Duodenal mucosa (tissue), 2 donors: ENCODE measurements around the gene TANGO6.

Experiments used
- H3K27ac ChIP-seq: one replicate; pipeline ENCODE4 v1.7.0; 2013; ENCODE audit warnings: low read depth, low read length
- H3K27me3 ChIP-seq, 2 donors: one replicate each; pipeline ENCODE4 v1.7.0; 2013; ENCODE audit warnings: low read length in 2 of 2, control low read depth in 1 of 2; ENCODE audit not compliant: insufficient read depth in 2 of 2, control insufficient read depth in 1 of 2
- H3K36me3 ChIP-seq, 2 donors: one replicate each; pipeline ENCODE4 v1.7.0; 2013; ENCODE audit warnings: low read length in 2 of 2, control low read depth in 1 of 2; ENCODE audit not compliant: insufficient read depth in 2 of 2, control insufficient read depth in 1 of 2
- H3K4me1 ChIP-seq, 2 donors: one replicate each; pipeline ENCODE4 v1.7.0; 2013; ENCODE audit warnings: low read length in 2 of 2, control low read depth in 1 of 2; ENCODE audit not compliant: insufficient read depth in 2 of 2, control insufficient read depth in 1 of 2
- H3K4me3 ChIP-seq, 2 donors: one replicate each; pipeline ENCODE4 v1.7.0; 2013; ENCODE audit warnings: low read length in 2 of 2, low read depth in 1 of 2
- H3K9ac ChIP-seq, 2 donors: one replicate each; pipeline ENCODE4 v1.7.0; 2013; ENCODE audit warnings: low read length in 2 of 2, low read depth in 1 of 2
- H3K9me3 ChIP-seq, 2 donors: one replicate each; pipeline ENCODE4 v1.7.0; 2013; ENCODE audit warnings: low read length in 2 of 2, control low read depth in 1 of 2; ENCODE audit not compliant: control insufficient read depth in 1 of 2

TANGO6 gene

DNA sequence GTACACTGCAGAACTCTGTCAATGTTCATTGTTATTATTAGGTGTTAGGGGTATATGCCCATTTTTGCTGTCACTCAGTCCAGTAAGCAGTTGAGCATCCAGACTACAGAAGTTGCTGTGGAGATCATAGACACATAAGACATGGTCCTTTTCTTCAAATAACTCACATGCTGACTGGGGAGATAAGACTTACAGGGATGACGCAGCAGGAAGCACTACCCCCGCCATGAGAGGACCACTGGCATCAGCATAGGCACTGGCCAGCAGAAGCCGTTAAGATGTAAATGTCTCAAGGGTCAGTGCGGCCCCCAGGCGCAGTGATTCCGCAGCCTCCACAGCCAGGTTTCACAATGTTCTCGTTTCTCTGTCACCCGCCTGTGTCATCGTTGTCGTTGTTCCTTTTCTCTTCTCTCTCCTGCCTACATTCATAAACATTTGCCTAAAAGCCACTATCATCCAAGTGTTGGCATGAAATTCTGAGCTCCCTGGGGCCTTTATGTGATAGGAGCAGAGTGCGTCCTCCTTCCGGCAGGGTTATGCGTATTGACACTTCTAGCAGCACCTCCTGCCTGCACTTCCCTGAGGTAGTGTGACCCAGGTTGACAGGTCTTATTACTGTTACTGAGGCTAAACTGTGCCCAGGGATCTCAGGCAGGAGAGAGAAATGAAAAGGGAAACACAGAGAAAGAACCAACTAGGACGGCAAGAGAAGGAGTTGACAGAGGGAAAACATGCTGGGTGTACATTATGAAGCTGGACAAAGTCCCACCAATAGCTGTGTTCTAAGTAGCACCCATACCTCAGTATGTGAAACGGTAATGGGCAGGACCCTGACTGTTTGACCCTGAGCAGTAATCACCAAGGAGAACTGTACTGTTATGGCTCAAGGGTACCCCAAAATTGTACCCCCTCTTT lies 17.9 kb downstream of the TANGO6 start:
- Histone ChIP-seq H3K27ac (no peak overlapping the region), H3K9ac (no peak overlapping the region), H3K9me3 (no peaks in the 10 kb centered on the region), H3K27me3 (no peaks in the 10 kb centered on the region), H3K4me1 (no peaks in the 10 kb centered on the region), H3K4me3 (no peak overlapping the region), H3K36me3 (peaks cover 0 to 19% of the 10 kb centered on the region in 2 donors)

DNA sequence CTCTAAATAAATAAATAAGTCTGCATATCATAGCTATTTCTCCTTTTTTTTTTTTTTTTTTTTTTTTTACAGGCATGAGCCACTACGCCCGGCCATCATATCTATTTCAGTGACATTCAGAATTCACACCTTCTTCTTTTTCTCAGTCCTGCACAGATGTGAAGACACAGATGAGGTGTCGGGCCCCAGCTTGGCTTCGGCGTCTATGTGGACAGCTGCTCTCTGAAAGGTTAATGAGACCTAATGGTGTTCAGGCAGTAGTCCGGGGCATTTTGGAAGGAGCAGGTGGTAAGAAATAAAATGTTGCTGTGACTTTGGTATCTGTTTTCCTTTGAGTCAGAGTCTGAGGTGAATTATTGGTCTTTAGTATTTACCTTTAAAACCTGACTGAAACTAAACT lies 23.6 kb downstream of the TANGO6 start:
- H3K36me3 ChIP-seq, result peaks cover 0 to 12% of the 10 kb centered on the region in 2 donors
- H3K27ac ChIP-seq, result no peak overlapping the region
- no peaks in the 10 kb centered on the region for H3K4me1 ChIP-seq
- H3K9me3 ChIP-seq, result no peaks in the 10 kb centered on the region
- no peak overlapping the region for H3K9ac ChIP-seq
- H3K4me3 ChIP-seq, result no peak overlapping the region
- no peaks in the 10 kb centered on the region for H3K27me3 ChIP-seq

DNA sequence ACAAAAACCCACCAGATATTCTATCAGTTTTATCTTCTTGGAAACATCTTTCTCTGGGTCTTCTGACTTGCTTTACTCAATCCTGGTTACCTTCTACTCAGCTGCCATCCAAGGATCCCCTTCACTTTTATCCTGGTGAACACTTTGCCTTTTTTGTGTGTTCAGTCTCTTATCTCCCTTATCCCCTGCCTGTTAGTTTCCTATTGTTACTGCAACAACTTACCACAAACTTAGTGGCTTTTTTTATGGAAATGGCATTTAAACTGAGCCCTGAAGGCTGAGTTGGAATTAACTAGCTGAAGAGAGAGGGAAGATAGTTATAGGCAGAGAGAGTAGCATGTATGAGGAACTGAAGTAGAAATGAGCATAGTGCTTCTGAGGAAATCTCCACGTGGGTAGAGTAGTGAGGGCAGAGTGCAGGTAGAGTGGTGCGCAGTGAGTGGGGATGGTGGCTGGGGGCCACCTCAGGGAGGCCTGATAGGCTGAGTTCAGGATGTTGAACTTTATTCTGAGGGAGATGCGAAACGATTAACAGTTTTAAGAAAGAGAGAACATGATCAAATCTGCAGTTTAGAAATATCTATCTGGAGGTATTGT lies 26.3 kb downstream of the TANGO6 start:
- no peaks in the 10 kb centered on the region for H3K27me3 ChIP-seq
- H3K36me3 ChIP-seq, result no peaks in the 10 kb centered on the region
- H3K9ac ChIP-seq, result no peak overlapping the region
- H3K4me3 ChIP-seq, result no peak overlapping the region
- peaks cover 5 to 9% of the 10 kb centered on the region in 2 donors for H3K4me1 ChIP-seq
- no peak overlapping the region for H3K27ac ChIP-seq
- H3K9me3 ChIP-seq, result no peaks in the 10 kb centered on the region

DNA sequence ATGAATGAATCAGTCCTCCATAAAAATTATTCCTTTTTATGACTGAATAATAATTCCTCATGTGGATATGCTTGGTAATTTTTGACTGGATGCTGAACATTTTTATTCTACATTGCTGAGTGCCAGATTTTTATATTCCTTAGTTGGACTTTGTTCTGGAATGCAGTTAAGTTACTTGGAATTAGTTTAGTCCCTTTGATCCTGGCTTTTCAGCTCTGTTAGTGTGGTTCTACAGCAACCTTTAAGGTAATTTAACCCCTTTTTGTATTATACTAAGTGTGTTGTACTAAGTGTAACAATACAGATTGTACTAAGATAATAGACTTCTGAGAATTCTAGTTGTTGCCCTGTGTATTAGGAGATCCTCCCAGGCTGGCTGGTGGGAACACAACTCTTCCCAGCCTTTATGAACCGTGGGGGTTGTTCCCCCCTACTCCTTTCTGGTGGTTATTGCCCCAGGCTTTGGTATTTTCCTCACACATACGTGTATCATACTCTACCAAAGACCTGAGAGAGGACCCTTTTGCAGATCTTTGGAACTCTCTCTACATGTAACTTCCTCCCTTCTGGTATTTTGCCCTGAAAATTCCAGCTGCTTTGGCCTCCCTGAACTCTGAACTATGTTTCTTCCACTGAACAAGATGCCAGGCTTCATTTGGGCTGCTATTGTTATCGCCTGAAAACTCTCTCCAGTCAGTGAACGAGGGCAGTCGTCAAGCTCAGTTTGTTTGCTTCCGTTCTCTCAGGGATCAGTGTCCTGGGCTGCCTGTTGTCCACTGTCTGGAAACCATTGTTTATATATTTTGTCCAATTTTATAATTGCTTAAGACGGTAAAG lies 30.5 kb downstream of the TANGO6 start:
- Histone ChIP-seq H3K9ac (no peak overlapping the region), H3K9me3 (no peaks in the 10 kb centered on the region), H3K4me3 (no peak overlapping the region), H3K4me1 (peaks cover 5 to 9% of the 10 kb centered on the region in 2 donors), H3K27me3 (no peaks in the 10 kb centered on the region), H3K36me3 (peaks cover 0 to 4% of the 10 kb centered on the region in 2 donors), H3K27ac (peak overlapping the region; percentile 11)

DNA sequence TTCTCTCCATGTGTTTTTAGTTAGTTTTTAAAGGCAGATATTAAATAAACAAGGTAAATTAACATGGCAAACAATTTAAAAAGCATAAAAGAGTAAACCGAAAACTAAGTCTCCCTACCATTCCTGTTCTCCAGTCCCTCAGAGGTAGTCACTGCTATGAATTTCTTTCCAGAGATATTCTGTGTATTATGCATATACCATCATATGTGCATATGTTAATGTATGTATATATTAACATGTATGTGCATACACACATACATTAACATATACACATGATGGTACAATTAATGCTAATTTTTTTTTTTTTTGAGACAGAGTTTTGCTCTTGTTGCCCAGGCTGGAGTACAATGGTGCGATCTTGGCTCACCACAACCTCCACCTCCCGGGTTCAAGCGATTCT lies 32.5 kb downstream of the TANGO6 start:
- no peak overlapping the region for H3K4me3 ChIP-seq
- no peaks in the 10 kb centered on the region for H3K9me3 ChIP-seq
- no peak overlapping the region for H3K9ac ChIP-seq
- H3K27me3 ChIP-seq, result no peaks in the 10 kb centered on the region
- H3K4me1 ChIP-seq, result peaks cover 5 to 9% of the 10 kb centered on the region in 2 donors
- H3K27ac ChIP-seq, result no peak overlapping the region
- peaks cover 0 to 10% of the 10 kb centered on the region in 2 donors for H3K36me3 ChIP-seq

DNA sequence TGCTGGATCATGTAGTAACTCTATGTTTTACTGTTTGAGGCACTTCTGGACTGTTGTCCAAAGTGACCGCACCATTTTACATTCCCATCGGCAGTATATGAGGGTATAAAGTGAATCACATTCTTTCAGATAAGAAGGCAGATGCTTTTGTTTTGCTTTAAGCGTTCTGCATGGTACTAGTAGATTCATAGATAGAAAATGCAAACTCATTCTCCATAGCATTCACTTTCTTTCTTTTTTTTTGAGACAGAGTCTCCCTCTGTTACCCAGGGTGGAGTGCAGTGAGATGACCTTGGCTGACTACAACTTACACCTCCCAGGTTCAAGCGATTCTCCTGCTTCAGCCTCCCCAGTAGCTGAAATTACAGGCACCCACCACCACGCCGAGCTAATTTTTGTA lies 40.4 kb downstream of the TANGO6 start:
- Histone ChIP-seq H3K4me1 (no peaks in the 10 kb centered on the region), H3K4me3 (no peak overlapping the region), H3K27ac (no peak overlapping the region), H3K36me3 (peaks cover 0 to 8% of the 10 kb centered on the region in 2 donors), H3K27me3 (no peaks in the 10 kb centered on the region), H3K9me3 (no peaks in the 10 kb centered on the region), H3K9ac (no peak overlapping the region)

DNA sequence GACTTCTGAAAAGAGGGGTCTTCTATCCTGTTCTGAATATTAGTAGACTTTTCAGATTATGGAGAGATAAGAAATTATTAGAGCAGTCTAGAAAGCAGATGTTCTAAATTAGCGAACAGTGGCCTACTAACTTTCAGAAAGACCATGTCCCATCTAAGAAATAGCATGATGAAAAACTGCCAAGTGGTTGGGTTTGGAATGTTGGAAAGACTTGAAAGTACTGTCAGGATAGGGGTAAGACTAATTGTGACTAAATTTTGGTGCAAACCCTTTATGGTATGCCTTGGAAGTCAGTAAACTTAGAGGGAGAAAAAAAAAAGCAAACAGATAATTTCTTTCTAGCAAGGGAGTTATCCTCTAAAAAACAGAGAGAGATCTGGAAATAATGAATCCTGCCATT lies 41.1 kb downstream of the TANGO6 start:
- Histone ChIP-seq H3K9ac (no peak overlapping the region), H3K9me3 (no peaks in the 10 kb centered on the region), H3K27ac (no peak overlapping the region), H3K4me3 (no peak overlapping the region), H3K4me1 (no peaks in the 10 kb centered on the region), H3K27me3 (no peaks in the 10 kb centered on the region), H3K36me3 (peaks cover 0 to 8% of the 10 kb centered on the region in 2 donors)

DNA sequence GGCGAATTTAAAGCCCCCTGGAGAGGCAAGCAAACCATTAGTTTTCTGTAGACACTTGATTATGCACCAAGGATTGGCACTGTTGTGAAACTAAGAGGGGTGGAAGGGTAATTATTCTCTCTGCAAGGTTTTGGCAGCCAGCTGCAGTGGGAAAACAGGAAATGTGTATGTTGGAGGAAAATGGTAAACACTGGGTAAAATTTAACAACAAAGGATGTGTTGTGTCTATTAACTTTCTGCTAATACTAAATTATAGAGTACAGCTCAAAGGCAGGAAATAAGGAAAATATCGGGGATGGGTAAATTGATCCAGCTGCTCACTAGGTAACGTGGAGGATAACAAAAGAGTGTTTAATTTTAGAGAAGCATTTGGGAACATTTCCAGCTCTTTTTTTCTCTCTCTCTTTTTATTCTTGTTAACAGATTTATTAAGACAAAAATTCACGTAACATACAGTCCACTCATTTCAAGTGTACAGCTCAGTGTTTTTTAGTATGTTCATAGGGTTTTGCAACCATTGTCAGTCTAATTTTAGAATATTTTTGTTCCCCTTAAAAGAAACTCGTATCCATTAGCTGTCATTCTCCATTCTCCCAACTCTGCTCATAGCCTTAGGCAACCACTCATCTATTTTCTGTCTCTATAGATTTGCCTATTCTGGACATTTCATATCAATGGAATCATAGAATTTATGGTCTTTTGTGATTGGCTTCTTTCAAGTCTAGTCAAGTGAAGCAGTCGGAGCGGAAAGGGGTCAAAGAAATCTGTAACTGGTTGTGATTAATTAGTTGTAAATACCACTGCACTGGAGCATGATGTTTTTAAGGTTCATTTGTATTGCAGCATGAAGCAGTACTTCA lies 41.8 kb downstream of the TANGO6 start:
- no peaks in the 10 kb centered on the region for H3K9me3 ChIP-seq
- no peaks in the 10 kb centered on the region for H3K4me1 ChIP-seq
- H3K36me3 ChIP-seq, result peaks cover 0 to 8% of the 10 kb centered on the region in 2 donors
- no peak overlapping the region for H3K27ac ChIP-seq
- no peak overlapping the region for H3K4me3 ChIP-seq
- H3K27me3 ChIP-seq, result no peaks in the 10 kb centered on the region
- no peak overlapping the region for H3K9ac ChIP-seq

DNA sequence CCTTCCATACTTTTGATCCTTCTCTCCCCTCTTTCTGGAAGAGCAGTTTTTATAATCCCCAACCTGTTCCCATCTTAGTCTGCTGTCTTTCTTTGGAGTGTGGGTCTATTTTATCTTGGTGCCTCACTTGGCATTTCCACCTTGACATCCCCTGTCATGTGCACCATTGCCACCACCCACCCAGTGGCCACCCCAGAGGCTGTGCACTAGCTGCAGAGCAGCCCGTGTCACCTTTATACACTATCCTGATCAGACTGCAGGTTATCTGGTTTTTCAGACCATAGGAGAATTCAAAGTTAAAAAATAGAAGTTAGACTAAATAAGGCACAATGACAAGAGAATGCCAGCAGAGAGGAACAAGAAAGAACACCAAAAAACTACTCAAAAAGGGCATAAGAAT lies 43.8 kb downstream of the TANGO6 start:
- no peaks in the 10 kb centered on the region for H3K9me3 ChIP-seq
- no peak overlapping the region for H3K27ac ChIP-seq
- no peaks in the 10 kb centered on the region for H3K36me3 ChIP-seq
- no peaks in the 10 kb centered on the region for H3K27me3 ChIP-seq
- no peak overlapping the region for H3K4me3 ChIP-seq
- H3K4me1 ChIP-seq, result no peaks in the 10 kb centered on the region
- H3K9ac ChIP-seq, result no peak overlapping the region
